Astrocyte of the spinal cord (primary cell): Measurements from ENCODE around the gene CASZ1.

Experiments
- DNase-seq: peaks from one replicate; pipeline ENCODE4 v3.0.0; 2011; ENCODE audit warnings: low read depth, low spot score
- H3K4me3 ChIP-seq: 2 replicates; pipeline ENCODE4 v1.5.1; 2011; ENCODE audit warnings: low read depth, mild to moderate bottlenecking, low read length, moderate library complexity
- CTCF ChIP-seq: IDR thresholded peaks from 2 replicates; pipeline ENCODE4 v1.5.1; 2012; ENCODE audit warnings: low read depth, mild to moderate bottlenecking, low read length, inconsistent platforms
- in situ Hi-C: cut with HindIII; loops from 2 replicates; pipeline ENCODE4 v1.10.0; 2017; ENCODE audit warnings: low sequenced_read_pairs

Gene CASZ1

GRCh38 chr1:10610901-10611600 is 185.4 kb downstream of the CASZ1 start:
- H3K4me3 ChIP-seq = no peak overlapping the region
- peak; percentile 21 for DNase-seq
- in situ Hi-C loops = no loop called here
- no peak for TF ChIP-seq CTCF

- DNase-seq = no peak
- no peak overlapping the region for H3K4me3 ChIP-seq
- TF ChIP-seq CTCF = no peak
- in situ Hi-C loops = no loop called here
These were observed 187.8 kb downstream of the CASZ1 start for GRCh38 chr1:10608690-10609089.

- H3K4me3 ChIP-seq = no peak overlapping the region
- in situ Hi-C loops = no loop called here
- TF ChIP-seq CTCF = no peak
- peak; percentile 44 for DNase-seq
These were observed 189.2 kb downstream of the CASZ1 start for GRCh38 chr1:10607228-10607627.

- peak; percentile 32 for DNase-seq
- H3K4me3 ChIP-seq = no peak overlapping the region
- in situ Hi-C loops = no loop called here
- no peak for TF ChIP-seq CTCF
These were observed 190.4 kb downstream of the CASZ1 start for GRCh38 chr1:10606064-10606463.

- DNase-seq = no peak
- in situ Hi-C loops = no loop called here
- no peak overlapping the region for H3K4me3 ChIP-seq
- TF ChIP-seq CTCF = no peak
These were observed 191.5 kb downstream of the CASZ1 start for GRCh38 chr1:10604966-10605365.

- no peak overlapping the region for H3K4me3 ChIP-seq
- no peak for TF ChIP-seq CTCF
- in situ Hi-C loops = no loop called here
- DNase-seq = no peak
These were observed 193.5 kb downstream of the CASZ1 start for GRCh38 chr1:10602936-10603335.
